ENCODE measurements around the gene DUOXA1.
"Not testable (repeated sequence)": the region's sequence is repeated elsewhere in the genome, so short reads cannot be mapped to it uniquely, and the experiment has no call there.

Gene DUOXA1

GRCh38 chr15:45150481-45150880, 20.8 kb upstream of the DUOXA1 start:
- DNase-seq, result no peak

DNA sequence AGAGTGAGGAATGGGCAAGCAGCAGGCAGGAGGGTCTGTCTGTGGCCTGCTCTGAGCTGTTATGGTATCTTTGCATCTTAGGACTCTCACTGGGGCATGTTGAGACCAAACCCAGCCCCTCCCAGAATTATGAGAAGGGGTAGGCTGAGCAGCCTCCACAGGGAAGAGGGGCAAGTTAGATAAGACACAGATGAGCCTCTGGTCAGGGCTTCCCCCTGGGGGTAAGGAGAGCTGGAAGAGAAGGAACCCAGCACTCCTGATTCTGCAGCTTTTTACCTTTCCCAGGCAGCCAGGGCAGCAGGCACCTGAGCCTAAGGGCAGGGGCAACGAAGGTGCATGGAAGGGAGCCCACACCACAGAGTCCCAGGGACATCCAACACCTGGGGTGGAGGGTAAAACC, 19.4 kb upstream of the DUOXA1 start:
- no peak for DNase-seq

DNA sequence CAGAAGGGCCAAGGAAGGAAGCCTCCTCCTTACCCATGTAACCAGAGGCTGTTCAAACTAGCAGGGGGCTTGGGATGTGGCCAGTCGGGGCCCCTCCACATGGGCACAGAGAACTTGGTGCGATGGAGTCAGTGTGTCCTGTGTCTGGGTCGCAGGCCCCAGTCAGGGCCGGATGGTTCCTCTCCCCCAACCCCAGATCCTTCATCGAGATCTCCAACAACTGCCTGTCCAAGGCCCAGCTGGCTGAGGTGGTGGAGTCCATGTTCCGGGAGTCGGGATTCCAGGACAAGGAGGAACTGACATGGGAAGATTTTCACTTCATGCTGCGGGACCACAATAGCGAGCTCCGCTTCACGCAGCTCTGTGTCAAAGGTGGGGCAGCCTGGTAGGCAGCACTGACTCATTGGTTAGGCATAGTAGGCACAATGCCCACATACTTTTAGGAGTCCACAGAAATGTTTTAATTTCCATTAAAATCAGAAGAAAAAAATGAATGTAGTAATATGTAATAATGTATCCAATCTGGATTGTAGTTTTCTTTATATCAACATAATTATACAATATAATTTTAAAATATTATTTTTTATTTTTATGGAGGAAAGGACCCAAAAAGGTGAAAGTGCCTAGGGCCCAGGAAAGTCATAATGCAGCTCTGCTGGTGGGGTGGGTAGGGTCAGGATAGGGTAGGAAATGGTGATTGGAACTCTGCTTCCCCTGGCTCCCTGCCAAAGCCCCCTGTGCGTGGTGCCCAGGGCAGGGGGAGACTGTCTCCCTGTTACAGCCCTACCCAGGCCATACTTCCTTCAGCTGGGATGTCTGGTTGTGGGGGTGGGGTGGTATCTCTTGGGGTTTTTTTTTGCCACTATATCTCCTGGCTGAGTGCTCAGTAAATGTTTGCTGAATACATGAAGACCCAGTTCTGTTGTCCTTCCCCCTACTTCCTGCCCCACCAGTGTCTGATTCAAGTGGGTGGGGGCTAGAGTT, 18.7 kb upstream of the DUOXA1 start:
- no peak for DNase-seq

DNA sequence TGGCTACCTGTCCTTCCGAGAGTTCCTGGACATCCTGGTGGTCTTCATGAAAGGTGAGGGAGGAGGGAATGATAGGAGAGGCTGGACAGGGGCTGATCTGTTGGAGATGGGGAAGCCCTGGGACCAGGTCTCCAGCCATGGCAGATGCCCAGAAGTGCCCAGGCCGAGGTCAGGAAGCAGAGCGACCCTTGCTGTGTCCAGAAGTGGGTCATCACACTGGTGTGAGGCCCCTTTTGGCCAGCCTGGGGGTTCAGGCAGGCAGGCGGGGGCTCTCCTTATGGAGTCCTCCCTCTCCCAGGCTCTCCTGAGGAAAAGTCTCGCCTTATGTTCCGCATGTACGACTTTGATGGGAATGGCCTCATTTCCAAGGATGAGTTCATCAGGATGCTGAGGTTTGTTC, 17.9 kb upstream of the DUOXA1 start:
- DNase-seq, result no peak

DNA sequence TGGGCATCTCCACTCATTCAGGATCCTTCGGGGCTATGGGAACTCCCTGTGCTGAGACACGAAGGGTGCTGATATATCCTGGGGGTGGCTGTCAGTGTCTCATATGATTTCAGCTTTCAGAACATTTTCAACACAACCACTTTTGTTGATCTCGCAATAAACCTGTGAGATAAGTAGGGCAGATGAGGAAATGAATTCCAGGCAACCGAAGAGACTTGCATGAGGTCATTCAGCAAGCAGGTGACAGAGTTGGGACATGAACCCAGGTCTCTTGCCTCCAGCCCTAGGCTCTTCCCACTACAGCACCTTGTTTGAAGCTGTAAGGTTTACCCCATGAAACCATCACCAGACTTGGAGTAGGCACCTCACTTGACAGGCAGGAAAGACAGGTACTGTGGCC, 16.7 kb upstream of the DUOXA1 start:
- DNase-seq, result no peak

- no peak for DNase-seq
These were observed 15.1 kb upstream of the DUOXA1 start for GRCh38 chr15:45144775-45145174.

- no peak for DNase-seq
These were observed 14.3 kb upstream of the DUOXA1 start for GRCh38 chr15:45143946-45144345.

GRCh38 chr15:45143056-45143455, 13.4 kb upstream of the DUOXA1 start:
- no peak for DNase-seq

GRCh38 chr15:45141386-45141785, 11.7 kb upstream of the DUOXA1 start:
- no peak for DNase-seq

- no peak for DNase-seq
These were observed 11.0 kb upstream of the DUOXA1 start for GRCh38 chr15:45140557-45141250.

- no peak for DNase-seq
These were observed 10.1 kb upstream of the DUOXA1 start for GRCh38 chr15:45139770-45140169.

- DNase-seq, result no peak
These were observed 9.4 kb upstream of the DUOXA1 start for GRCh38 chr15:45138814-45139765.

DNA sequence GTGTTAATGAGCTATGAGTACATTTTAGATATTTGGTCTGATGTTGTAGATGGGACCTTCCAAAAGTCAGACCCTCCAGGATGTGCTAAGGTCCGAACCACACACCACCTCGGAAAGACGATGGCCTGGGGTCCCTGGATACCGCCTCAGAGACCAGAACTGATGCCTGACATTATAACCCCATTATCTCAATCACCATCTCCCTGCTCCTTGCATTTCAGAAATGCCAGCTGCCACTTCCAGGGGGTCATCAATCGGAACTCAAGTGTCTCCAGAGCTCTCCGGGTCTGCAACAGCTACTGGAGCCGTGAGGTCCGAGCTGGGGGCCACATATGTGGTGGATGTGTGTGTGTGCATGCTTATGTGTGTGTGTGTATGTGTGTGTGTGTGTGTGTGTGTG, 8.0 kb upstream of the DUOXA1 start:
- DNase-seq, result no peak

DNA sequence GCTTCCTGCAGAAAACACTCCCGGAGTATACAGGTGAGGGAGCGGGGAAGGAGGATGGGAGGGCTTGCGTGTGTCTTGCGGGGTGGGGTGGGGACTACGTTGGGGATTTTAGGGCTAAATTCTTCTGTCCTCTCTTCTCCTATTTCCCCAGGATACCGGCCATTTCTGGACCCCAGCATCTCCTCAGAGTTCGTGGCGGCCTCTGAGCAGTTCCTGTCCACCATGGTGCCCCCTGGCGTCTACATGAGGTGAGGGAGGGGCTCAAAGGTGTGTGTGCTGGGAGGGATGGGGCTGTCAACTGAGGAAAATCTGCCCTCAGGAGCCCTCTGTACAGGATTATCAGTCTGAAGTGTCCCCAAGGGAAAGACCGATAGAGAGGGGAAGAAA, 6.7 kb upstream of the DUOXA1 start:
- DNase-seq, result no peak

DNA sequence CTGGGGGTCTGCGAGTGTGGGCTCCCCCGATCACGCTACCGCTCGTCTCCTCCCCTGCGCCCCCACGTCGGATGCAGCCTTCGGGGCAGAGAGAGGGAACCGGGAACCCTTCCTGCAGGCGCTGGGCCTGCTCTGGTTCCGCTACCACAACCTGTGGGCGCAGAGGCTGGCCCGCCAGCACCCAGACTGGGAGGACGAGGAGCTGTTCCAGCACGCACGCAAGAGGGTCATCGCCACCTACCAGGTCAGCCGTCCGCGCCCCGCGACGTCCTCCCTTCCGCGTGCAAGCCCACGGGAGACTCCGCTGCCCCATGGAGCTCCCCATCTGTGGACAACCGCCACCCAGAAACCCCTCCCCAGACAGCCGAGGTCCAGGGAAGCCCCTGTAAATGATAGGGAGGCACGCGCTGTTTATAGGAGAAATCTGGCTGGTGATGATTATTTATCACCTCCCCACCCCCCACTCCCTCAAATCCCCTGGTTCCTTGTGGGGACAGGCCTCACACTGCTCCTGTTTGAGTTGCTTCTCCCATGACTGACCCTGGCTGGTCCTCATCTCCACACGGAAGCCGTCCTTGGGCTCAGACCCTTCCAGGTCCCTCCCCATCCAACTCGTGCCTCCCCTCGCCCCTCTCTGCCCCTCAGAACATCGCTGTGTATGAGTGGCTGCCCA, 6.2 kb upstream of the DUOXA1 start:
- not testable (repeated sequence) for DNase-seq

DNA sequence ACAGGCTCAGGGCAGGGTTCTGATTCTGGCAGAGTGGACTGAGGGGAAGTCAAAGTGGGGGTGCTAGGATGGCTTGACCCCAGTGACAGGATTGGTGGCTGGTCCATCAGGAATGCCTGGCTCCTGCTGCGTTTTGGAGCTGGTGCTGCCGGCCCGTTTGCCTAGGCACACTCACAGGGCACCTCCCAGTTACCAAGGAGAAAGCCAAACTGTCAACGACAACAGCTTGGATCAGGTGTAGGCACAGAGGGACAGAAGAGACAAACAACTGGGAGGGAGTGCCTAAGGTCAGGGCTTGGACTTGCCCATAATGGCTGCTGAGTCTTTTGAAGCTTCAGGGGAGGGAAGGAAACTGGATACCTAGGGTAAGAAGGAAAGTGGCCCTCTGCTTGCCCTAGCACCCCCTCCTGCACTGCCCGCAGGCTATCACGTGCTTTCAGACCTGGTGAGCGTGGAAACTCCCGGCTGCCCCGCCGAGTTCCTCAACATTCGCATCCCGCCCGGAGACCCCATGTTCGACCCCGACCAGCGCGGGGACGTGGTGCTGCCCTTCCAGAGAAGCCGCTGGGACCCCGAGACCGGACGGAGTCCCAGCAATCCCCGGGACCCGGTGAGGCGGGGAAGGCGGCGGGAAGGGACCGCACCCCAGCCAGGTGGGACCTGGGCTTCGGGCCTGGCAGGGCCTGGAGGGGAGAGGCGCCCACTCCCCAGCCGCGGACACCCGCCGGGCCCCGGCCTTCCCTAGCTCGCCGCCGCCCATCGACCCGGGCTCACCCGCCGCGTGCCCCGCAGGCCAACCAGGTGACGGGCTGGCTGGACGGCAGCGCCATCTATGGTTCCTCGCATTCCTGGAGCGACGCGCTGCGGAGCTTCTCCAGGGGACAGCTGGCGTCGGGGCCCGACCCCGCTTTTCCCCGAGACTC, 5.3 kb upstream of the DUOXA1 start:
- no peak for DNase-seq

DNA sequence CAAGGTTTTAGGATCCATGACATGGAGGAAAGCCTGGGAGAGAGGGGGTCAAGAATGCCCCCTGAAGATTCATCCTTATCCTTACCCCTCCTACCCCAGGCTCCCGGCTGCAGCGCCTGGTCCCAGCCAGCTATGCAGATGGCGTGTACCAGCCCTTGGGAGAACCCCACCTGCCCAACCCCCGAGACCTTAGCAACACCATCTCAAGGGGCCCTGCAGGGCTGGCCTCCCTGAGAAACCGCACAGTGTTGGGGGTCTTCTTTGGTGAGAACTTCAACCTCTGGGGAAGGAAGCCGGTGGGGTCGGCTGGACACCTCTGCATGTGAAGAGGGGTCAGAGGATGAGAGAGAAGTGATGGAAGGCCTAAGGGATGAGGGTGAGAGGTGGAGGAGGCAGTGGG, 4.4 kb upstream of the DUOXA1 start:
- DNase-seq, result no peak

- no peak for DNase-seq
These were observed 3.9 kb upstream of the DUOXA1 start for GRCh38 chr15:45133561-45133920.

GRCh38 chr15:45132844-45133560, 3.3 kb upstream of the DUOXA1 start:
- no peak for DNase-seq

GRCh38 chr15:45131510-45131909, 1.8 kb upstream of the DUOXA1 start:
- DNase-seq, result no peak

Measured in NCI-H1436 treated with DMSO at 0.1 percent for 48 hours (cell line).